HG02943 (cell line): ENCODE data around the gene RIMBP2.

Source experiments
- ATAC-seq: cut with Tn5 transposase; IDR thresholded peaks from one replicate; pipeline ENCODE4 v1.9.1; 2021; ENCODE audit warnings: mild to moderate bottlenecking, low read depth, moderate library complexity; ENCODE audit not compliant: unreplicated experiment

RIMBP2 gene

GRCh38 chr12:130639476-130640424 is 76.3 kb downstream of the RIMBP2 start:
- no peak for ATAC-seq

GRCh38 chr12:130636370-130636769 is 79.7 kb downstream of the RIMBP2 start:
- ATAC-seq: no peak

GRCh38 chr12:130634866-130635265 is 81.2 kb downstream of the RIMBP2 start:
- no peak for ATAC-seq

GRCh38 chr12:130633771-130634170 is 82.3 kb downstream of the RIMBP2 start:
- no peak for ATAC-seq

- ATAC-seq: no peak
Measured at GRCh38 chr12:130632642-130633041, 83.5 kb downstream of the RIMBP2 start.

- no peak for ATAC-seq
Measured at GRCh38 chr12:130628304-130628703, 87.8 kb downstream of the RIMBP2 start.

- no peak for ATAC-seq
Measured at GRCh38 chr12:130627175-130627574, 88.9 kb downstream of the RIMBP2 start.

GRCh38 chr12:130626601-130627000 is 89.5 kb downstream of the RIMBP2 start:
- no peak for ATAC-seq

- ATAC-seq: no peak
Measured at GRCh38 chr12:130625201-130625600, 90.9 kb downstream of the RIMBP2 start.

- ATAC-seq: no peak
Measured at GRCh38 chr12:130622803-130623202, 93.3 kb downstream of the RIMBP2 start.

GRCh38 chr12:130621696-130622298 is 94.3 kb downstream of the RIMBP2 start:
- no peak for ATAC-seq

- no peak for ATAC-seq
Measured at GRCh38 chr12:130620756-130621155, 95.3 kb downstream of the RIMBP2 start.

GRCh38 chr12:130620281-130620680 is 95.8 kb downstream of the RIMBP2 start:
- no peak for ATAC-seq

- no peak for ATAC-seq
Measured at GRCh38 chr12:130619385-130620001, 96.6 kb downstream of the RIMBP2 start.

- ATAC-seq: no peak
Measured at GRCh38 chr12:130617219-130617618, 98.9 kb downstream of the RIMBP2 start.

GRCh38 chr12:130615861-130616345 is 100.2 kb downstream of the RIMBP2 start:
- no peak for ATAC-seq

- no peak for ATAC-seq
Measured at GRCh38 chr12:130614530-130614905, 101.6 kb downstream of the RIMBP2 start.

GRCh38 chr12:130613831-130614529 is 102.1 kb downstream of the RIMBP2 start:
- ATAC-seq: no peak

- no peak for ATAC-seq
Measured at GRCh38 chr12:130613131-130613530, 103.0 kb downstream of the RIMBP2 start.

GRCh38 chr12:130611026-130611905 is 104.8 kb downstream of the RIMBP2 start:
- no peak for ATAC-seq
